Gastrocnemius medialis (tissue), 4 donors: ENCODE data around the gene C1GALT1.

Experiments used
- POLR2A ChIP-seq, 2 donors: fragments of 450-650 bp; IDR thresholded peaks; one replicate each; pipeline ENCODE4 v1.6.1; 2017; ENCODE audit warnings: antibody characterized with exemption in 2 of 2, mild to moderate bottlenecking in 2 of 2, moderate library complexity in 2 of 2
- TF ChIP-seq, protein P1 (sequence below), 5 experiments: fragments of 450-650 bp in 3 of 5; fragments of 200-600 bp in 2 of 5; sonication (generic) in 2 of 5; IDR thresholded peaks in 4 of 5; conservative IDR thresholded peaks in 1 of 5; 1 replicate in 4 of 5; 2 replicates in 1 of 5; pipeline ENCODE4 v1.5.1; 2016 to 2019; ENCODE audit warnings: antibody characterized with exemption in 5 of 5, mild to moderate bottlenecking in 3 of 5, moderate library complexity in 3 of 5

- TF ChIP-seq, protein P1, sequence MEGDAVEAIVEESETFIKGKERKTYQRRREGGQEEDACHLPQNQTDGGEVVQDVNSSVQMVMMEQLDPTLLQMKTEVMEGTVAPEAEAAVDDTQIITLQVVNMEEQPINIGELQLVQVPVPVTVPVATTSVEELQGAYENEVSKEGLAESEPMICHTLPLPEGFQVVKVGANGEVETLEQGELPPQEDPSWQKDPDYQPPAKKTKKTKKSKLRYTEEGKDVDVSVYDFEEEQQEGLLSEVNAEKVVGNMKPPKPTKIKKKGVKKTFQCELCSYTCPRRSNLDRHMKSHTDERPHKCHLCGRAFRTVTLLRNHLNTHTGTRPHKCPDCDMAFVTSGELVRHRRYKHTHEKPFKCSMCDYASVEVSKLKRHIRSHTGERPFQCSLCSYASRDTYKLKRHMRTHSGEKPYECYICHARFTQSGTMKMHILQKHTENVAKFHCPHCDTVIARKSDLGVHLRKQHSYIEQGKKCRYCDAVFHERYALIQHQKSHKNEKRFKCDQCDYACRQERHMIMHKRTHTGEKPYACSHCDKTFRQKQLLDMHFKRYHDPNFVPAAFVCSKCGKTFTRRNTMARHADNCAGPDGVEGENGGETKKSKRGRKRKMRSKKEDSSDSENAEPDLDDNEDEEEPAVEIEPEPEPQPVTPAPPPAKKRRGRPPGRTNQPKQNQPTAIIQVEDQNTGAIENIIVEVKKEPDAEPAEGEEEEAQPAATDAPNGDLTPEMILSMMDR (IDR thresholded peaks at IDR 0.05 in 4 of 5, conservative IDR thresholded peaks at IDR 0.05 in 1 of 5), result no peak
- no peak for TF ChIP-seq POLR2A (IDR thresholded peaks at IDR 0.05)
These were observed 33.4 kb upstream of the C1GALT1 start for GRCh38 chr7:7148798-7149481.
